GM18870 (cell line): ENCODE results near the gene MYL9.

ENCODE experiments used
- ATAC-seq: cut with Tn5 transposase; IDR thresholded peaks from one replicate; pipeline ENCODE4 v1.9.1; 2021; ENCODE audit warnings: moderate library complexity; ENCODE audit not compliant: unreplicated experiment

Gene MYL9

DNA sequence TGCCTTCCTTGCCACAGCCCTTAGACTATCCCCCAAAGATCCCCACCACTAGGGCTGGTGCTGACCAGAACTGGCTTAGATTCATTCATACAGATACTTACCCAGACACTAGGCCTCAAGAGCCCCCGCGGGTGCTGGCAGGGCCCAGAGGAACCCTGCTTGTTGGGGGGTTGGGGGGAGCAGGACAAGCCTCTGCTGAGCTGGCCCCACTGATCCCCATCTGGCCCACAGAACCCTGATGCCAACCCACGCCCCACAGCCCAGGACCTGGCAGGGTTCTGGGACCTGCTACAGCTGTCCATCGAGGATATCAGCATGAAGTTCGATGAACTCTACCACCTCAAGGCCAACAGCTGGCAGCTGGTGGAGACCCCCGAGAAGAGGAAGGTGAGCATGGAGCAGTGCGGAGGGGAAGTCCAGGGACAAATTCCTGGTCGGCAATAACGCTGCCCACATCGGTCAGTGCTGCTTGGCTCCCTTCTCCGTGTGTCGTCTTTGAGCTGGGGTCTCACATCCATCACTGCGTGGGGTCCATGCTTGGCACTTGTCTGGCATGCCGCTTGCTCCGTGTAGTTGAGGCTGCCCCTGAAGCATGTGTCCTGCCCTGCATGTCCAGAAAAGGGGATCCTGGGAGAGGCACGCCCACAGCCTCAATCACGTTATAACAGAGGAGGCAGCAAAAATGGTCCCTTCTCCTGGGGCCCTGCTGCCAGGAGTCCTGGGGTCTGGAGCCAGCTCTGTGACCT is 15.5 kb upstream of the MYL9 start:
- ATAC-seq: no peak

DNA sequence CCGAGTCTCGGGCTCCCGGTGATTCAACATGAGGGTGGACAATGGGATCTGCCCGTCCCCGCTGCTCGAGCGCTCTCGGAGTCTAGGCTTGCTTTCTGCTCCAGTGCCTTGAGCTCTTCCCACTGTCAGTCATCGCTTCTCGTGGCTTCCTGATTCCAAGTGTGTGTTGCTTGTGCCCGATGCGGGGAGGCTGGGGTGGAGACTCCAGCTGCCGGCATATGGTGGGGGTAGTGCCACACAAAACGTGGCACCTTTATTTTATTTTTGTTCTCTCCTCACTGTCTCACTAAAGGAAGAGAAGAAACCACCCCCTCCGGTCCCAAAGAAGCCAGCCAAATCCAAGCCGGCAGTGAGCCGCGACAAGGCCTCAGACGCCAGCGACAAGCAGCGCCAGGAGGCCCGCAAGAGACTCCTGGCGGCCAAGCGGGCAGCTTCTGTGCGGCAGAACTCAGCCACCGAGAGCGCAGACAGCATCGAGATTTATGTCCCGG is 14.8 kb upstream of the MYL9 start:
- ATAC-seq: no peak

DNA sequence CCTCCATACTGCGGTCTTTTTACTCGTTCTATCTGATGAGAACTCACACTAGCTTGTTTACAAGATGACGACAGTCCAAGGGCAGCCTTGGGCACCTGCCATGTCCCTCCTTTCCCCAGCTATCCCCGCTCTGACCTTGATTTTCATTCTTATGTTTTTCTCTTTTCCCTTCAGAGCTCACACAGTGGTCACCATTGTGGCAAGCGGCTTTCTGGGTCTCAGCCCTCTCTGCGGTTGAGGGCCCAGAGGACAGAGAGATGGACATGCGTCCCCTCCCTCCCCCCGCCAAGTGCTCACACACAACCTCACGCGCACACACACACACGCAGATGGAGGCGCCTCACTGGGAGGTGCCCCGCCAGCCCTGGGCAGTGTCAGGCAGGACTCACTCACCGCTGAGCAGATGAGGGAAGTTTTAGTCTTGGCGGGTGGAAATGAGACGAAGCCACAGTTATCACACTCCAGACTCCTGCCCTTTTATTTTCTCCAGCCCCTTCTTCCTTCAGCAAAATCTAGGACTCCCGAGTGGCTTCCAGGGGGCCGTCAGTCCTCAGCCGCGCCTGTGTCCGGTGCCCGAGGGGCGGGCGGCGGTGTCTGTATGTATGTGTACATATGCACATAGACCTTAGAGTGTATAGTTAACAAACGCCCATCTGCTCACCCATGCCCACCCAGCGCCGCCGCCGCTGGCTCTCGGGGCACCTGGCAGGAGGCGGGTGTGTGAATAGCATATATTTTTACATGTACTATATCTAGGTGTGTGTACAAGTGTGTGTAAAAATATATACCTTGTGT is 13.8 kb upstream of the MYL9 start:
- no peak for ATAC-seq

DNA sequence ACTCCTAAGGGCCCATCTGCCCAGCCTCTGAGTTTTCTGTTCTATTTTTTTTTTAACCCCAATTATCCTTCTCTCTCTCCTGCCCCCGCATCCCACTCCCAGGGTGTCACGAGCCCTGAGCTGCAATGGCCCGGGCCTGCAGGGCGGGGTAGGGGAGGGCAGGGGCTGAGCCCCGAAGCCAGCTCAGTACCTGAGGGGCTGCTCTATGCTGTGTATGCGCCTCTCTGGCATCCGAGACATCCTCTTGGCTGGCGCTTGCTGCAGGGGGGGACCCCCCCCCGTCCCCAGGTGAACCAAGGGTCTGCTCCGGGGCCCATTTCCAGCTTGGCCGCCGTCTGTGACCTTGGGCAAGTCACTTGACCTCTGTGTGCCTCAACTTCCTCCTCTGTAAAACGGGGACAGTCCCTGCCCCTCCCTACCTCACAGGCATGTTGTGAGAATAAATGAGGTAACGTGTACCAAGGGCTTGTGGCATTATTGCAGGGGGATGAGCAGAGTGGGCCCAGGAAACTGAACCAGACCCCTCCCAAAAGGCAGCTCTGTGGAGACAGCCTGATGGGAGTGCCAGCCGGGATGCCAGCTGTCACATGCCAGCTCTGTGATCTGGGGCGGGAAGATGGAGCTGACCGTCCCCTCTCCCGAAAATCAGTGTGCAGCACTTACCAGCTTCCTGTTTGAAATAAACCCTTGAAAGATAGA is 13.0 kb upstream of the MYL9 start:
- ATAC-seq: no peak

- ATAC-seq: no peak
Measured at GRCh38 chr20:36528875-36529417, 12.4 kb upstream of the MYL9 start.

- no peak for ATAC-seq
Measured at GRCh38 chr20:36532388-36532787, 8.9 kb upstream of the MYL9 start.

DNA sequence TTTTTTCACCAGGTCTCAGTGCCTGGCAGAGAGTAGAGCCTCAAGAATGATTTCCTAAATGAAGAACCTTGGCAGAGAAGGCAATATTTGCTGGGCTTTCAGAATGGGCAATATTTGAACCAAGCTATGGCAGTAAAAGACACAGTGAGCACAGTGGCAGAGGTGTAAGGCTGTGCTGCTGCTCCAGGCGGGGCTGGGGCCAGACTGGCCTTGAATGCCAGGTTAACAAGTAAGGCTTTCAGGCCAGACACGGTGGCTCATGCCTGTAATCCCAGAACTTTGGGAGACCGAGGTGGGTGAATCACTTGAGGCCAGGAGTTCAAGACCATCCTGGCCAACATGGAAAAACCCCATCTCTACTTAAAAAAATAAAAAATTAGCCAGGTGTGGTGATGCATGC is 8.5 kb upstream of the MYL9 start:
- ATAC-seq: no peak

DNA sequence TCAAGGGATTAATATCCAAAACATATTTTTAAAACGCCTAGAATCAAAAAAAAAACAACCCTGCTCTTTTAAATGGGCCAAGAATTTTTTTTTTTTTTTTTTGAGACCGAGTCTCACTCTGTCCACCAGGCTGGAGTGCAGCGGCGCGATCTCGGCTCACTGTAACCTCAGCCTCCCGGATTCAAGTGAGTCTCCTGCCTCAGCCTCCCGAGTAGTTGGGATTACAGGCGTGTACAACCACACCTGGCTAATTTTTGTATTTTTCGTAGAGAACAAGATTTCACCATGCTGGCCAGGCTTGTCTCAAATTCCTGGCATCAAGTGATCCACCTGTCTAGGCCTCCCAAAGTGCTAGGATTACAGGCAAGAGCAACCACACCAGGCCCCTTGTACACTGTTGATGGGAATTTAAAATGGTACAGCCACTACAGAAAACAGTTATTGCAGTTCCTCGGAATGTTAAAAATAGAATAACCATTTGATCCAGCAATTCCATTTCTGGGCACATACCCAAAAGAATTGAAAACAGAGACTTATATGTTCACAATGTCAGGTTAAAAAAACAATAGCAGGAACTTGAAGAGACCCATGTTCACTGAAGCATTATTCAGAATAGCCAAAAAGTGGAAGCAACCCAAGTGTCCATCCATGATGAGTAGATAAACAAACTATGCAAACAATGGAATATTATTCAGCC is 3.1 kb upstream of the MYL9 start:
- ATAC-seq: no peak

DNA sequence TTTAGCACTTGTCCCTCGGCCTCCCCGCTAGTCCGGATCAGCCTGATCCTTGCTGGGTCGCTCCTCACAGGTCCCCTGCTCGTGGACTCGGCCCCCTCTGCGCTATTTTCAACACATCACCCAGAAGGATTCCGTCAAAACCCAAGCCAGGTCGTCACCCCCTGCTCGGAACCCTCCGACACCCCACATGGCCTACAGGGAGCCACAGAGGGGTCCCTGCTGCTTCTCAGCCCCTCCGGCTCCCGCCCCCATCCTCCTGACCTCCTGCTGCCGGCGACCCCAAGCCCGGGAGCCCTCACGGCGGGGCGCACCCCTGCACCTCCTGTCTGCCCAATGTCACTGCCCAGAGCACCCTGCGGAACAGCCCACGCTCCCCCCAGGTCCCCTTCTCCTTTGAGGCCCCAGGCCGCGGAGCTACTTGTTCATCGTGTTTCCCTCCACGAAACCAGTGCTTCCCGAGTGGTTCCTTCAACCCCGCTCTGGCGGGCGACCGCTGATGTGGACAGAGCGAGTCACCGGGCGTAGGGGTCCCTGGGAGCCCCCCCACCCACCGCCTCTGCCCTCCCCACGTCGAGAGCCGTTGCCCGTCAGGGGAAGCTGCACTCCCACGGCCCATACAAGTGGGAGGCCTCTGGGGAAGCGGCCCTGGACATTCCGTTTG is 638 bp upstream of the MYL9 start:
- ATAC-seq: no peak

- no peak for ATAC-seq
Measured at GRCh38 chr20:36541768-36542488, 609 bp downstream of the MYL9 start.

DNA sequence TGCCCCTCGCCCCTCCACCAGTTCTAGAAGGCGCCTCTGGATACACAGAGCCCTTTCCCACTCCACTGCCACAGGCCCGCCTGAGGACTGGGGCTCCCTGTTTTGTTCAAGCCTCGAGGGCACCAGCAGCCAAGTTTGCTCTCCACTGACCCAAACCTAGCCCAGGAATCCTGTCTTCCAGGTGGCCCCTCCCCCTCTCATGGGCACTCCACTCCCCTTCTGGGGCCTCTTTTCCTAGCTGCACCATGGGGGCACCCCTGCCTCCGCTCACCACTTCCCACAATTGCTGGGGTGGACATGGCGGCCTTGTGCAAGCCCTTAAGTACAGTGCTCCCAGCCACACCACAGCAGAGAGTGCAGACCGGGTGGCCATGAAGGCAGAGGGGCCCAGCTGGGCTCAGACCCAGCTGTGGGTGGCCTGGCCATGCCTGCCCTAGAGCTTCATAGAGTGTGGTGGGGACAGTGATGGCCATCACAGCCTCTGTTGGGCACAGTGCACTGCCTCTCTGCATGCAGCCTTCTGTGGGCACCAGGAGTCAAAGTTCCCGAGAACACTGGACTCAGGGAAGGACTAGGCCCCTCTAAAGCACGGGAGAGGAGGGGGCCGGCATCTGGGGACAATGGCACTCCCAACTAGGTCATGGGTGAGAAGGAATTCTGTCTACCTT is 1.3 kb downstream of the MYL9 start:
- ATAC-seq: no peak

GRCh38 chr20:36543184-36544133 is 2.1 kb downstream of the MYL9 start:
- no peak for ATAC-seq

GRCh38 chr20:36544134-36545018 is 3.1 kb downstream of the MYL9 start:
- ATAC-seq: no peak

- no peak for ATAC-seq
Measured at GRCh38 chr20:36546111-36546736, 4.9 kb downstream of the MYL9 start.

DNA sequence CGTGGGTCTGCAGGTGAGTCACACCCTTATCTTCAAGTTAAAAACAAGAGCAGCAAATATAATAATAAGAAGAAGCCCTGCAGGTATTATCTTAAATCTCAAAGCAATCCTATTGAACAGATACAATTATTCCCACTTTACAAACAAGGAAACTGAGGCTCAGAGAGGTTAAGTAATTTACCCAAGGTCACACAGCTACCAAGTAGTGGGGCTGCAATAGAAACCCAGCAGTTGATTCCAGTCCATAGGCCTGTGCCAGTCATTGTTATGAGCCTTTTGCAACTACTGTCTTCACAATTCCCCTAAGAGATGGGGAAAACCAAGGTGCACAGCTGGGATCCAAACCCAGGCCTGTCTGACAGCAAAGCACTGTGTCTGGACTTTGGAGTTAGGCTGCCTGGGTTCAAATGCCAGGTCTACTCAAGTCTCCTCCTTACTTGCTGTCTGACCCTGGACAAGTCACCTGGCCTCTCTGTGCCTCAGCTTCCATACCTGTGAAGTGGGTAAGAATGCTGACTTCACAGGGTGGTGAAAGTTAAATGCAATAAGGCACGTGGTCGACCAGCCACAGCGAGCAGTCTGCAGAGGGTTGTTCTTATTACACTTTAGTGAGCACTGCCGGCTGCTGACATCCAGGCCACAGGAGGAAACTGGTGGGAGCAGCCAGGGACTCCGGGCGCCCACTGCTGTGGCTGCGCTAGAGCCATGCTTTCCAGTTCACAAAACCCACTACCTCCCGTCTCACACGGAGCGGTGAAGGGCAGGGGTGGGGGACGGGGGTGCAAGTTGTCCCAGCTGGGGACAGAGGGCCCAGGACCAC is 6.1 kb downstream of the MYL9 start:
- ATAC-seq: no peak

- no peak for ATAC-seq
Measured at GRCh38 chr20:36548006-36548315, 6.6 kb downstream of the MYL9 start.
